ENCODE measurements around the gene PRLH.

The PRLH gene

GRCh38 chr2:237540223-237540775 is 26.1 kb upstream of the PRLH start:
- no peak for DNase-seq

GRCh38 chr2:237540823-237541222 is 25.6 kb upstream of the PRLH start:
- DNase-seq: no peak

DNA sequence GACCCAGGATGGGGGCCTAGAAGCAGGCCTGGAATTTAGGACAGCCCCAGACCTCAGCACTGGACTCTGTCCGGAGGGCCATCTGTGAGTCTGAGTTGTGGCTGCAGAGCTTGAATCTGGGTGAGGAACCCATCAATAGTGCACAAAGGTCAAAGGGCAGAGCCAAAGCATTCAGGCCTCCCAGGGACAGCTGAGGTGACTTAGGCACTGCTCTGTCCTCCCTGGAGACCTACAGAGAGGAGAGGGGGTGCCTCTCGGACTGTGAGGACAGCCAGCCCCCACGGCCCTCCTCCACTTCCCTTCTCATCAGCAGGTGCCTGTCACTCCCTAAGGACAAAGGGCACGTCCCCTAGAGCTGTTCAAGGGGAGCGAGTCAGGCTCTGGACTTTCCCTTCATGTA is 25.1 kb upstream of the PRLH start:
- DNase-seq: no peak

DNA sequence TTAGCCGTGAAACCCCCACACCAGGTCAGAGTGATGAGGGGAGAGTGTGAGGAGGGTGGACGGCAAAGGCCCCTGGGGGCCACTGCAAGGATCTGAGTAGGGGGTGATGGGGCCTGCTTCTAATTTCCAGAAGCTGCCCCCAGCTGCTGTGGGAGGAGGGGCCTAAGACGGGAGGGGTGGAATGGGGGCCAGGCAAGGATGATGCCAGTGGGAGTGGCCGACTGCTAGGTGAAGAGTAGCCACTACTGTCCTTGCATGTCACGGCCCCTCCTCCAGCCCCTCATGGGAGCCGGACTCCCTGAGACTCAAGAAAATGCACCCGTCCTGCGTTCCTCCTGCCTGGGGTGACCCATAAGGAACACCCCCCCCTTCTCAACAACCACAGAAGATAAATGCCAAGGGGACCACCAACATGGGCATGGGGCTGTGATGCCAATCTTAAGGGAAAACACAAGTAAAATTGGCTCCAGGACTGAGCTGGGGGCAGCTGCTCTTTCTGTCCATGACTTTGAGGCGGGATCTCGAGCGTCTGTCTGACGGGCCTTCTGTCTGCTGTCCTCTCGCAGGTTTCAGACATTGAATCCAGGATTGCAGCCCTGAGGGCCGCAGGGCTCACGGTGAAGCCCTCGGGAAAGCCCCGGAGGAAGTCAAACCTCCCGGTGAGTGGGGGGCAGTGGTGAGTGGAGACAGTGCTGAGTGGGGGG is 24.2 kb upstream of the PRLH start:
- DNase-seq: no peak

DNA sequence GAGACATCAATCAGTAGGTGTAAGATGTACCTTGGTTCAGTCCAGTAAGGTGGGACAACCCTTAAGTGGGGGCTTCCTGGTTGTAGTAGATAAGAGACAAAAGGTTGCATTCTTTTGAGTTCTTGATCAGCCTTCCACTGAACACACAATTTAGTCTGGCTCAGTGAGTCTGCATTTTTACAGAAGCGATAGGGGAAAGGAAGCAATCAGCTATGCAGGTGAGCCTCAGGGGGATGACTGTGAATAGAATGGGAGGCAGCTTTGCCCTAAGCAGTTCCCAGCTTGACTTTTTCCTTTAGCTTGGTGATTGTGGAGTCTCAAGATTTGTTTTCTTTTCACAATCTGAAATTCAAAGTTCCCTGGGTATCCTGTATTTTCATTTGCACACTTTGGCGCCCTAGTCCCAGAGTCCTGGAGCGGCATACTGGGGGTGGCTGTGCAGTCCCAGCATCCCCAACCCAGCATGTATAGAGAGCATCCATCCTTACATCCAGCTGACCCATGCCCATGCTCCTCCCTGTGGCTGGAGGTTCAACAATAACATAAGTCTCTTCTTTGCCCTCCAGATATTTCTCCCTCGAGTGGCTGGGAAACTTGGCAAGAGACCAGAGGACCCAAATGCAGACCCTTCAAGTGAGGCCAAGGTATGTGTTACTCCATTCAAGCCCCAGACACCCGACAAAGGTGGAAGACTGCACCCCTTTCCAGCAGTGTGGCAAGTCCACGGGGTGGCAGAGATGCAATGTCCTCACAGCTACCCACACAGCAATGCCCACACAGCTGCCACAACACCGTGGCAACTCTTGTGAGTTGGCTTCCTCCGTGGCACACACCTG is 20.1 kb upstream of the PRLH start:
- no peak for DNase-seq

DNA sequence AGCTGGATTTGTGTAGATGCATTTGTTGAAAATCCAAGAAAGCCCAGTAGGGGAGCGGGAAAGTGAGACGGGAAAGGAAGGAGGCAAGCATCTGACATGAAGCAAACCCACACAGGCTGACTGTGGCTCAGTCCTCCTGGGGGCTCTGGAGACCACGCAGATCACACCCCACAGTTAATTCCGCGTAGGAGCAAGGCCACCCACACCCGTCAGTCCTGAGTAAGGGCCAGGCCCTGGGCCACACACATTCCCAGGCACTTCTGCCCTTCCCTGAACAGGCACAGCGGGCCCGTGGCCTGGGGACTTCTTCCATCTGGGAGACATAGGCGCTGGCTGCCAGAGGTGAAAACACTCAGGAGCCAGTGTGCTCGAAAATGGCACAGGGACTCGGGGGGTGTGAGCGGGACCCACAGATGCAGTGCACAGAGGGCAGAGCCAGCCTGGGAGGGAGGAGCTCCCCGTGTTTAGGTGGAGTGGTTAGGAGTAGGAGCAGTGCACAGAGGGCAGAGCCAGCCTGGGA is 19.4 kb upstream of the PRLH start:
- DNase-seq: no peak

DNA sequence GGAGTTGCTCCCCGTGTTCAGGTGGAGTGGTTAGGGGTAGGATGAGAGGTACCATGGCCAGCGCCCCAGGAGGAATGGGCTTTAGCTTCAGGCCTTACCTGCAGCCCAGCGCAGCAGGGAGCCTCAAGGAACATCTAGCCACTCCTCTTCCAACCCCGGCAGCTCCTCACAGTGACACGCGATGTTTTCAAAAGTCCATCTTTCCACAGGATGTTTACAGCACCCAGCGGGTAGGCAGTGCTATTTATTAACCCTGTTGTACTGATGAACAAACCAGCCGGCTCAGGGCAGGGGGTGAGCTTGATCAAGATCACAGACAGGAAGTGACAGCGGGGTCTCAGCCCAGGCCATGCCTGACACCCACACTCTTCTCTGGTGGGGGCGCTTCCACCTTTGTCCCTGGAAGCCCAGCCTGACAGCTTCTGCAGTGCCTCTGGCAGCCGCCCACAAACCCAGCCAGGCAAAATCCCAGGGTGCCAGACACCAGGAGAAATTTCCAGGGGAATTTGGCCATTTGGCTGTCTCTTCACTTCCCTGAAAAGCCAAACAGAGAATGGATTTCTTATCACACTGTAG is 18.4 kb upstream of the PRLH start:
- no peak for DNase-seq

- DNase-seq: no peak
Observed at GRCh38 chr2:237549216-237549615, 17.2 kb upstream of the PRLH start.

DNA sequence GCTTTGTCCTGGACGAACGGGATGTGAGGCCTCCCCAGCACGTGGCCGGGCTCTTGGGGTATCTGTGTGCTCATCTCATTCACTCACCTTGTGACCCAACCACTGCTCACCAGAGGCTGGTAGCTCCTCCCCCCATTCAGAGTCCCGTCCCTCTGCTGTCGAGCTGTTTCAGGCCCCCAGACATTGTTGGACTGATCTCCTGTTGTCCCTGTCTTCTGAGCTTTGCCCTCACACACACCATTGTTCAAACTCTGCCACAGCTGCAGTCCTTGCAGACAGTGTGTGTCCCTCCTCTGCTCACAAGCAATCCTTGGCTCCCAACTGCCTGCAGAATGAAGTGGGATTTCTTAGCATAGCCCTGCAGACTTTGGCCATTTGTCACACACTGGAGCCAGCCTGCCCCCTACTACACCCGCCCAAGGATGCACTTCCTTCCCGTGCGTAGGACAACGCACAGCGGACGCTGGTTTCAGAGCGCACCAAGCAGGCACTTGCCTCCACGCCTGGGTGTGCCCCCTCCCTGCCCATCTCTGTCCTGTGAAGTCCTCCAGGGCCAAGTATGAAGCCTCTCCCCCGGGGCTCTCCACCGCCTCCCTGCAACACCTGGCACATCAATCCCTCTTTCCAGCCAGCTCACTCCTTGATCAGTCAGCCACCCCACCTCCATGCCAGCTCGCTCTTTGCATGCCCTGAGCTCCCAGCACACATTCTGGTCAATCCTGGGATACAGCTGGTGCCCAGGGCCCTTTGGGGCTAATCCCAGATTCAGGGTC is 16.5 kb upstream of the PRLH start:
- no peak for DNase-seq

- DNase-seq: no peak
Observed at GRCh38 chr2:237551071-237551574, 15.3 kb upstream of the PRLH start.

DNA sequence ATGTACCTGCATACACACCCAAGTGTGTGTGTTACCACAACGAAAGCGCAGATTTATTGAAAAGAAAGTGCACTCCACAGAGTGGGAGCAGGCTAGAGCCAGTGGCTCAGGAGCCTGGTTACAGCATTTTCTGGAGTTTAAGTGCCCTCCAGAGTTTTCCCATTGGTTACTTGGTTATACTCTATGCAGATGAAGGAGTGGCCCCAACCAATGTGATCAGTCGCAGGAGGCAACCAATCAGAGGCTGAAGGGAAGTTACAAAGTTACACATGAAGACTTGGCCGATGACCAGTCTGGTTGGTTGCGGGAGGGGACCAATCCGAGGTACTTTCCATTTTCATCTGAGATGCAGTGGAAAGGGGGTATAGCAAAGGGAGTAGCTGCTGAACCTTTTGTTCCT is 13.5 kb upstream of the PRLH start:
- DNase-seq: no peak

- DNase-seq: no peak
Observed at GRCh38 chr2:237553948-237554347, 12.4 kb upstream of the PRLH start.

DNA sequence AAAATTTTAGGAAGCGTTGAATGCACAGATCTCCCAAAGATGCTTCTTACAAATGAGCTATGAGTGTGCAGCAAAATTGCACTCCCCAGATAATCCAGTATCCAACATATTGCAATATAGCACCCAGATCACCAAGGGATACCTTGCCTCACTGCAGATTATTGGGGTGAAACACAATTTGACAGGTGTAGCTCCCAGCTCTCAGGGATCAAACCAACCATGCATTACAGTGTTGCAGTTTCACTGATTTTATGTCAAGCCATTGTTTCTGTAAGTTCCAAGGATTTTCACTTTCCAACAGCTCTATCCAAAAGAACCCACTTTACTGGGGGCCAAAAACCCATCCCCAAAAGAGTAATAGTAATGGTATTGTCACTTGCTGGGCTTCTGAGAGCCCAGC is 10.8 kb upstream of the PRLH start:
- no peak for DNase-seq

DNA sequence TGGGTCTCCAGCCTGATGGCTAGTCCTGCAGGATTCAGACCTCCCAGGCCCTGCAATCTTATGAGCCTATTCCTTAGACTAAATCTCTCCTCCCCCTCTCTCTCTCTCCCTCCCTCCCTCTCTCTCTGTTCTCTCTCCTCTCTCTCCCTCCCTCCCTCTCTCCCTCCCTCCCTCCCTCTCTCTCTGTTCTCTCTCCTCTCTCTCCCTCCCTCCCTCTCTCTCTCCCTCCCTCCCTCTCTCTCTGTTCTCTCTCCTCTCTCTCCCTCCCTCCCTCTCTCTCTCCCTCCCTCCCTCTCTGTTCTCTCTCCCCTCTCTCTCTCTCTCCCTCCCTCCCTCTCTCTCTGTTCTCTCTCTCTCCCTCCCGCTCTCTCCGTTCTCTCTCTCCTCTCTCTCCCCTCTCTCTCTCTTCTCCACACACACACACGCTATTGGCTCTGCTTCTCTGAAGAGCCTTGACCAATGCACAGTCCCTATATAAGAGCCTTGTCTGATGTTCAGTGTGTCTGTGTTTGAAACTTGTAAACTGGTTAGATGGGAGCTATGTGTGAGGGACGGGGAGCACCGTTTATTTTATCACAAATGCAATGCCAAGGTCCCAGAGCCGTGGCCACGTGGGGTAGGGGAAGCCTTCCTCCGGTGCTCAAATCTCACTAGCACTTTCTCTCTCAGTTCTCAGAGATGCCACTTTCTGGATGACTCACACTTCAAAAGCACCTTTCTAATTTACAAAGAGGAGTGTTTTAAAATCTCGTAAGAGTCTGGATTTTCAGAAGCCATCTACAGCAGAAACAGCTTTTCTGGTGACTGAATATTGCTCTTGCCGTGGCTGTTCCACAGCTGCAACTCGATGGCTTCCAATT is 9.4 kb upstream of the PRLH start:
- no peak for DNase-seq

DNA sequence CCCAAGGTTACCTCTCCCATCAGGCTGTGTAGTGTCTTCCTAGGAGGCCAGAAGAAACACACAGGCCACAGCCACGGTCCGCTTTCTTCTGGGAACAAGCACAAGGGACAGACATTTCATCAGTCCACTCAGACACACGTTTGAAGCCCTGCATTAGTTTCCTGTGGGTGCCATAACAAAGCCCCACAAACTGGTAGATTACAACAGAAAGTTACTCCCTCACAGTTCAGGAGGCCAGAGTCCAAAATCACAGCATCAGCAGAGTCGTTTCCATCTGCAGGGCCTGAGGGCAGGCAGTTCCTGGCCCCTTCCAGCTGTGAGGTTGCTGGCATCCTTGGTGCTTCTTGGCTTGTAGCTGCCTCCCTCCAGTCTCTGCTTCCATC is 8.8 kb upstream of the PRLH start:
- DNase-seq: no peak

DNA sequence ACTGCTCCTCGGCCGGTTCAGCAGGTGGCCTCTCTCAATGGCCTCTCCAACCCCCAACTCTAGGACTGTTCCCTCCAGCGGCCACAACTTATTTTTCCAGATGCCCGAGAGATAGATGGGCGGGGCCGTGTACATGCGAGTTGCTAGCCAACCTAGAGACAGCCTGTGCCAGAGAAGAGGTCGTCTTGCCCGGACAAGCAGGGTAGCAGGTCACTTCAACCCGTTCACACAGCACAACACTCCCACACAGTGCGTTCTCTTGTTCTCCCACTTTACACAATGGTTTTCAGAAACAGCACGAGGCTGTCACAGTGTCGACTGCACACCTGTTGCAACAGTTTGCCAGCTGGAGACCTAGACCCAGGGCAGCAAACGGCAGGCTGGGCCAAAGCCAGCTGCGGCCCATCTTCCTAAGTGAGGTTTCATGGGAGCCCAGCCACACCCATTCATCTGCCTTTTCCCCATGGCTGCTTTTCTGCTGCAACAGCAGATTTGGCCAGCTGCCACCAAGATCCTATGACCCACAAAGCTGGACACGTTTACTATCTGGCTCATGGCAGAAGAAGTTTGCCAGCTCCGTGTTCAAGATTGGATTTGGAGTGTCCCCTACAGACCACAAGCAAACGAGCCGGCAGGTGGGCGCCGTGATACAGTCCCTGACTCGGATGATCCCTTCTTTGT is 7.3 kb upstream of the PRLH start:
- no peak for DNase-seq

DNA sequence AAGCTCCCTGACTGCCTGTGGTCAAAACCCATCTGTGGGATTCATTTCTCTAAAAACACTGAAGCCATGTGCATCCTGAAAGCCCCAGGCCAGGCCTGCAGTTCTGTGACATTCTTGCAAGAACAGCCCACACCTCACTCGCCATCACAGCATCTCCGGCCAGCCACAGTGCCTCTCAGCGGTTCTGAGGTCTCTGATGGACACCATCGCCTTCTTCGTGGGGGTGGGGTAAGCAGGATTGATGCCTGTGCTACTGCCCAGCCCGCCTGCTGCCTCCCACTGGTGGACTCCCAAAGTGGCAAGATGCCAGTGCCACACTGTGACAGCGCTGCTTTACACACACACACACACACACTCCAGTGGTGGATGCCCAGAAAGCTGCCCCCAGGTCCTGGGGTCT is 5.2 kb upstream of the PRLH start:
- no peak for DNase-seq

DNA sequence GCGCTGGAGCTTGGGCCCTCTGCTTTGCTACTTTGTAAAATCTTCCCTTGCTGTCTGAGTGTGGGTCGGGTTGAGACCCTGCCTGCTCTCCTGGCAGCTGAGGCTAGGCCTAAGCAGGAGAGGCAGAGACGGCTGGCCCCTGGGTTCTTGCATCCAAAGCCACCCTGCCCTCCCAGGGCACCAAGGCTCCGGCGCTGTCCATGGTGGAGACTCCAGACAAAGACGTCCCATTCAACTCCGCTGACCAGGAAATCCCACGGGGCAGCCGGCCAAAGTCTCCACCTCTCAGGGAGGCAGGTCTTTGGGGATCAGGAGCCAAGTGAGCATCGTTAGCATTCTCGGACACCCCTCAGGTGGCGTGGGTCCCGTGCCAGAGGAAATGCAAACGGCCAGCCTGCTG is 2.6 kb upstream of the PRLH start:
- peak; percentile 3 for DNase-seq

DNA sequence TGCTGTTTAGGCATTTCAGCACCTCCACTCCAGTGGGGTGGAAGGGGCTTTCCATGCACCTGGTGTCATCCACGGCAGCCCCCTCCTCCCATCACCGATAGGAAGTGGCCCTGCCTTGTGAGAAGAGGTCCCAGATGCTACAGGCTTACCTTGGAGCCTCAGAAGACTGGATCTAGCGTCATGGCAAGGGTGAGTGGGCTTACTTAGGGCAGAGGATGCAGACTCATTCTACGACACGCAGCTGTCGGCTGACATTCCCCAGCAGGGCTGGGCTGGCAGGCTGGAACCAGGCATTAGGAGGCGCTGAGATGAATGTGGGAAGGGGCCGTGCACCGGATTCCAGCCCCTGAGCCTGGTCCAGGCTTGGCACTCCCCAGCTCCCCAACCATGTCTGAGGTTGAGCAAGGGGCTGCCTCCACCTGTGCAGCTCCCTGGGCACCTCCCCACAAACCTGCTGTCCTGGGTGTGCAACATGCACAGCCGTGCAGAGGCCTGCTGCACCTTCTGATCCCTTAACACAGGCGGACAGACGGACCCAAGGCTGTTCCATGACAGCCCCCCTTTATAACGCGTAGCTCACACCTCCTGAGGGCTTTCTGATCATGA is 1.7 kb upstream of the PRLH start:
- DNase-seq: no peak

DNA sequence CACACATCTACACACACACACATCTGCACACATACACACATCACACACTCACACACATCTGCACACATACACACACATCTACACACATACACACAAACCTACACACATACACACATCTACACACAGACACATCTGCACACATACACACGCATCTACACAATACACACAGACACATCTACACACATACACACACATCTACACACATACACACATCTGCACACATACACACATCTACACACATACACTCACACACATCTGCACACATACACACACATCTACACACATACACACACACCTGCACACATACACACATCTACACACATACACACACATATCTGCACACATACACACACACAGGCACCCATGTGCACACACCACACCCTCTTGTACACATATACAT is 400 bp upstream of the PRLH start:
- DNase-seq: no peak

All from amniotic stem cell (primary cell).